Suprapubic skin (tissue), 4 donors: ENCODE results near the gene TBC1D8. TPM values are rescaled to one million over a fixed set of nuclear protein-coding genes. Genes with fewer than 3 reads are reported as not detected.
A peak's percentile ranks its signal among the peaks of the same experiment; 100 is the strongest.

Experiments used
- DNase-seq, 2 donors: peaks; one replicate each; pipeline ENCODE4 v3.0.0-alpha.2; 2019; ENCODE audit warnings: low spot score in 2 of 2
- H3K27ac ChIP-seq: fragments of 200-600 bp; sonication (generic); one replicate; pipeline ENCODE4 v1.5.1; 2019
- H3K27me3 ChIP-seq: fragments of 200-600 bp; sonication (generic); one replicate; pipeline ENCODE4 v1.5.1; 2019
- H3K36me3 ChIP-seq: fragments of 200-600 bp; sonication (generic); one replicate; pipeline ENCODE4 v1.5.1; 2019
- H3K4me1 ChIP-seq: fragments of 200-600 bp; sonication (generic); one replicate; pipeline ENCODE4 v1.5.1; 2019
- H3K4me3 ChIP-seq: fragments of 200-600 bp; sonication (generic); one replicate; pipeline ENCODE4 v1.5.1; 2019; ENCODE audit warnings: mild to moderate bottlenecking
- H3K9me3 ChIP-seq: fragments of 200-600 bp; sonication (generic); one replicate; pipeline ENCODE4 v1.5.1; 2019
- CTCF ChIP-seq, 2 donors: fragments of 200-600 bp in 1 of 2; fragments of 450-650 bp in 1 of 2; sonication (generic) in 1 of 2; IDR thresholded peaks; one replicate each; pipeline ENCODE4 v1.5.1; 2016 to 2019; ENCODE audit warnings: antibody characterized with exemption in 2 of 2, mild to moderate bottlenecking in 1 of 2, moderate library complexity in 1 of 2
- EP300 ChIP-seq: sonication (generic); formaldehyde crosslinking; IDR thresholded peaks from one replicate; pipeline ENCODE4 v1.6.1; 2017; ENCODE audit warnings: antibody characterized with exemption
- POLR2A ChIP-seq, 2 donors: fragments of 450-650 bp; IDR thresholded peaks; one replicate each; pipeline ENCODE4 v1.6.1; 2017; ENCODE audit warnings: antibody characterized with exemption in 2 of 2, mild to moderate bottlenecking in 2 of 2, moderate library complexity in 2 of 2
- POLR2AphosphoS5 ChIP-seq, 3 donors: sonication (generic); formaldehyde crosslinking; IDR thresholded peaks; one replicate each; pipeline ENCODE4 v1.6.1; 2017; ENCODE audit warnings: antibody characterized with exemption in 3 of 3
- WGBS: methylation state at CpG from one replicate; pipeline ENCODE4 v1.1.5; 2018; 5-methylcytosine and 5-hydroxymethylcytosine counted together
- total RNA-seq, 4 donors: library from RNA; depleted of rRNA; stranded (reverse); fragments of >200 nt; gene quantifications; one replicate each; pipeline ENCODE4 v1.1.0, GENCODE V29; 2016

TBC1D8 gene
- total RNA-seq, 4 donors from 2014 or later, result 38.8 to 309 (median 68.3) TPM

GRCh38 chr2:101111917-101112771, 39.0 kb downstream of the TBC1D8 start:
- DNase-seq, result no peak
- H3K4me3 ChIP-seq, result no peak overlapping the region
- H3K27ac ChIP-seq, result peak overlapping the region; percentile 88
- no peaks in the 10 kb centered on the region for H3K9me3 ChIP-seq
- H3K27me3 ChIP-seq, result no peaks in the 10 kb centered on the region
- TF ChIP-seq CTCF (IDR thresholded peaks at IDR 0.05), result no peak
- no peak for TF ChIP-seq POLR2A (IDR thresholded peaks at IDR 0.05)
- no peak for TF ChIP-seq POLR2AphosphoS5 (IDR thresholded peaks at IDR 0.05)
- no peak for TF ChIP-seq EP300
- WGBS, result 72% methylated on average over 10 of the region's 10 CpGs
- H3K36me3 ChIP-seq, result no peaks in the 10 kb centered on the region
- H3K4me1 ChIP-seq, result peaks cover 68% of the 10 kb centered on the region

GRCh38 chr2:101111262-101111838, 39.8 kb downstream of the TBC1D8 start:
- no peak for DNase-seq
- H3K27me3 ChIP-seq, result no peaks in the 10 kb centered on the region
- H3K27ac ChIP-seq, result peak overlapping the region; percentile 88
- no peaks in the 10 kb centered on the region for H3K9me3 ChIP-seq
- no peak overlapping the region for H3K4me3 ChIP-seq
- peaks cover 68% of the 10 kb centered on the region for H3K4me1 ChIP-seq
- TF ChIP-seq POLR2AphosphoS5 (IDR thresholded peaks at IDR 0.05) (peak in 1 of 3 donors; percentile 21), EP300 (no peak), CTCF (IDR thresholded peaks at IDR 0.05) (no peak)
- 80% methylated on average over 18 of the region's 18 CpGs for WGBS
- H3K36me3 ChIP-seq, result no peaks in the 10 kb centered on the region

DNA sequence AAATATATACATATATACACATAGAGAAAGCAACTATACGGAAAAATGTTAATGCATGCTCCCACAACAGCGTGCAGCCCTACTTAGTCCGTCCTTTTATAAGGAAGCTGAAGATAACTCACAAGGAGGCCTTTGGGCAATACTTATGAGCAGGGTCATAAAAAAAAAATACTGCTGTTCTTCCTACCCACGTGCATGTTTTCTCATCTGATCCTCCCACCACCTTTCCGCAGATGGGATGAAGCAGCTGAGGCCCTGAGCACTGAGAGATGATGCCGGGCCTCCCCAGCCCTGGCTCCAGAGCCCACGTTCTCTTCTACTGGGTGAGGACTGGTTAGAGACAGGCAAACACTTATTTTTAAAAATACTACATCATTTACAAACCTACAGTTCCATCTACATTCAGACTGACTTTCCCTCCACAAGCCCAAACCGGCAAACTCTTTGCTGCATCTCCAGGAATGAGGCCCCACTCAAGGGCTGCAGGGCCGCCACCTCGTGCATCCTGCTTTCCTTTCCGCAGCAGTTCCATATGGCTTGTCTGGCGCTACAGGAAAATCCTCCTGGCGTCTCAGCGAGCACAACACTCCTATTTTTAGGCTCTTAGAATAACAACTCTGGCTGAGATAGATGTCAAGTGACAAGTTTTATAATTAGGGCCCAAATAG, 41.6 kb downstream of the TBC1D8 start:
- Histone ChIP-seq H3K9me3 (no peaks in the 10 kb centered on the region), H3K4me3 (no peak overlapping the region), H3K27me3 (no peaks in the 10 kb centered on the region), H3K27ac (peak overlapping the region; percentile 88), H3K4me1 (peaks cover 56% of the 10 kb centered on the region), H3K36me3 (no peaks in the 10 kb centered on the region)
- TF ChIP-seq POLR2A (IDR thresholded peaks at IDR 0.05) (no peak), POLR2AphosphoS5 (IDR thresholded peaks at IDR 0.05) (no peak), CTCF (IDR thresholded peaks at IDR 0.05) (no peak), EP300 (no peak)
- WGBS, result 54% methylated on average over 14 of the region's 14 CpGs
- DNase-seq, result no peak

DNA sequence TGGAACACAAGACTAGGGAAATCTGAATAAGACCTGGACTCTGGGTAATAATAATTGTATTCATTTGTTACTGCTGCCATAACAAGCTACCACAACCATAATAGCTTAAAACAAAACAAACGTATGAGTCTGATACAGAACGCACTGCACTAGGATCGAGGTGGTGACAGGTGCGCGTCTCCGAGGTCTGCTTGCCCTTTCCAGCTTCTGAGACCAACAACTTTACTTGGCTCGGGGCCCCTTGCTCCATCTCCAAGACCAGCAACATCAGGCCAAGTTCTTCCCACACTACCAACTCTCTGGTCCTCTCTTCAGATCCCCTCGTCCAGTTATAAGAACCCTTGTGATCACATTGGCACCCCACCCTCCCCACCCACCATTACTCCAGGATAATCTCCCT, 42.8 kb downstream of the TBC1D8 start:
- no peaks in the 10 kb centered on the region for H3K27me3 ChIP-seq
- H3K4me3 ChIP-seq, result no peak overlapping the region
- H3K4me1 ChIP-seq, result peaks cover 44% of the 10 kb centered on the region
- no peak overlapping the region for H3K27ac ChIP-seq
- no peak for TF ChIP-seq POLR2AphosphoS5 (IDR thresholded peaks at IDR 0.05)
- no peak for TF ChIP-seq CTCF (IDR thresholded peaks at IDR 0.05)
- TF ChIP-seq EP300, result no peak
- no peak for TF ChIP-seq POLR2A (IDR thresholded peaks at IDR 0.05)
- H3K9me3 ChIP-seq, result no peaks in the 10 kb centered on the region
- no peak for DNase-seq
- H3K36me3 ChIP-seq, result no peaks in the 10 kb centered on the region
- 94% methylated on average over 8 of the region's 8 CpGs for WGBS

DNA sequence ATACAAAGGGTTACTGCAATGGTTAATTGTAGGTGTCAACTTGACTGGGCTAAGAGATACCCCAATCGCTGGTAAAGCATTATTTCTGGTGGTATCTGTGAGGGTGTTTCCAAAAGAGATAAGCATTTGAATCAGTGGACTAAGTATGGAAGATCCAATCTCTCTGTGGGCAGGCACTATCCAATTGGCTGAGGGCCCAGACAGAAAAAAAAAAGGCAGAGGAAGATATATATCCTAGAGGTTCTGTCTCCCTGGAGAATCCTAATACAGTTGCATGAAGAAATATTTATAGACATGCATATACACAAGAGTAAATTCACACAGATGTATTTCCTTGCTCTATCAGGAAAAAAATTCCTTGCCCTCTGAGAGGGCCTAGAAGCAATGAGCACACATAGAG, 43.9 kb downstream of the TBC1D8 start:
- Histone ChIP-seq H3K27ac (no peak overlapping the region), H3K9me3 (no peaks in the 10 kb centered on the region), H3K4me1 (peaks cover 33% of the 10 kb centered on the region), H3K27me3 (no peaks in the 10 kb centered on the region), H3K4me3 (no peak overlapping the region), H3K36me3 (no peaks in the 10 kb centered on the region)
- 77% methylated on average over 1 of the region's 1 CpG for WGBS
- no peak for DNase-seq
- TF ChIP-seq EP300 (no peak), POLR2A (IDR thresholded peaks at IDR 0.05) (no peak), CTCF (IDR thresholded peaks at IDR 0.05) (no peak), POLR2AphosphoS5 (IDR thresholded peaks at IDR 0.05) (no peak)
